IMR-90 (cell line): ENCODE data around the gene CDH13. TPM values are rescaled to one million over a fixed set of nuclear protein-coding genes. Genes with fewer than 3 reads are reported as not detected.

Experiments used
- ATAC-seq: fragments of 200-7000 bp; cut with Tn5 transposase; 2 replicates; pipeline ENCODE4 v1.9.1; 2020; ENCODE audit warnings: low read depth, mild to moderate bottlenecking, moderate library complexity
- BruUV-seq: library from RNA; stranded (reverse); fragments of 400-500 nt; replicated peaks from 2 replicates; lab custom pipeline; 2021; lab: Mats Ljungman, UMichigan
- CTCF ChIA-PET: fragments of 300-600 bp; formaldehyde crosslinking; extraction: SDS; loops from one replicate; lab custom pipeline; 2021; ENCODE audit warnings: antibody characterized with exemption; lab: Yijun Ruan, JAX
- POLR2A ChIA-PET: fragments of 300-600 bp; sonication (Branson Sonifier 250); formaldehyde crosslinking; loops from one replicate; lab custom pipeline; 2022; ENCODE audit warnings: antibody characterized with exemption; ENCODE audit not compliant: unreplicated experiment; lab: Charles Lee
- DNase-seq: peaks from one replicate; pipeline ENCODE4 v3.0.0; 2013
- H2AFZ ChIP-seq: replicated peaks from 2 replicates; pipeline ENCODE3; 2013; ENCODE audit warnings: low read length, mild to moderate bottlenecking; ENCODE audit not compliant: poor library complexity
- H2AK5ac ChIP-seq: 2 replicates; pipeline ENCODE4 v1.6.1; 2013; ENCODE audit warnings: low read depth, low read length, inconsistent platforms
- H2AK9ac ChIP-seq: replicated peaks from 2 replicates; pipeline ENCODE3; 2013; ENCODE audit warnings: mild to moderate bottlenecking, low read depth, low read length, moderate library complexity; ENCODE audit not compliant: poor library complexity
- H2BK120ac ChIP-seq: 2 replicates; pipeline ENCODE4 v1.6.1; 2013; ENCODE audit warnings: low read depth, low read length, inconsistent platforms
- H2BK15ac ChIP-seq: 3 replicates; pipeline ENCODE4 v1.6.1; 2013; ENCODE audit warnings: low read depth, low read length, inconsistent platforms
- H2BK20ac ChIP-seq: 2 replicates; pipeline ENCODE4 v1.6.1; 2013; ENCODE audit warnings: low read depth, mild to moderate bottlenecking, inconsistent platforms, low read length, moderate library complexity
- H2BK5ac ChIP-seq: 2 replicates; pipeline ENCODE4 v1.6.1; 2013; ENCODE audit warnings: mild to moderate bottlenecking, low read depth, low read length, inconsistent platforms; ENCODE audit not compliant: poor library complexity, severe bottlenecking
- H3K14ac ChIP-seq: replicated peaks from 2 replicates; pipeline ENCODE4 v1.6.1; 2013; ENCODE audit warnings: low read depth, low read length, inconsistent platforms
- H3K18ac ChIP-seq: 2 replicates; pipeline ENCODE4 v1.6.1; 2013; ENCODE audit warnings: low read depth, low read length, control low read depth
- H3K23ac ChIP-seq: 2 replicates; pipeline ENCODE4 v1.6.1; 2013; ENCODE audit warnings: low read depth, low read length, inconsistent platforms
- H3K27ac ChIP-seq: 2 replicates; pipeline ENCODE4 v1.5.1; 2013; ENCODE audit warnings: mild to moderate bottlenecking, control low read depth, low read length; ENCODE audit not compliant: insufficient read depth
- H3K27me3 ChIP-seq: 2 replicates; pipeline ENCODE4 v1.6.1; 2013; ENCODE audit warnings: low read length; ENCODE audit not compliant: control insufficient read depth, insufficient read depth
- H3K36me3 ChIP-seq: 2 replicates; pipeline ENCODE4 v1.6.1; 2013; ENCODE audit warnings: low read length, mixed read lengths; ENCODE audit not compliant: control insufficient read depth, insufficient read depth
- H3K4ac ChIP-seq: 2 replicates; pipeline ENCODE4 v1.6.1; 2013; ENCODE audit warnings: low read depth, low read length, inconsistent platforms
- H3K4me1 ChIP-seq: 2 replicates; pipeline ENCODE4 v1.6.1; 2013; ENCODE audit warnings: low read length, mixed read lengths; ENCODE audit not compliant: control insufficient read depth, insufficient read depth
- H3K4me2 ChIP-seq: 2 replicates; pipeline ENCODE4 v1.6.1; 2013; ENCODE audit warnings: low read depth, mild to moderate bottlenecking, control low read depth, low read length, moderate library complexity
- H3K4me3 ChIP-seq: 2 replicates; pipeline ENCODE4 v1.5.1; 2013; ENCODE audit warnings: low read depth, mild to moderate bottlenecking, control low read depth, low read length, moderate library complexity; ENCODE audit not compliant: insufficient read depth
- H3K56ac ChIP-seq: 2 replicates; pipeline ENCODE4 v1.6.1; 2013; ENCODE audit warnings: low read length, inconsistent platforms; ENCODE audit not compliant: insufficient read depth; ENCODE audit errors: extremely low read depth
- H3K79me1 ChIP-seq, 2 experiments: 2 replicates each; pipeline ENCODE4 v1.6.1; 2013; ENCODE audit warnings: low read length in 2 of 2, inconsistent platforms in 1 of 2, low read depth in 1 of 2
- H3K9ac ChIP-seq: 2 replicates; pipeline ENCODE4 v1.6.1; 2013; ENCODE audit warnings: low read depth, low read length, control low read depth
- H3K9me1 ChIP-seq: 2 replicates; pipeline ENCODE4 v1.6.1; 2013; ENCODE audit warnings: low read length, inconsistent platforms; ENCODE audit not compliant: insufficient read depth
- H3K9me3 ChIP-seq: 2 replicates; pipeline ENCODE4 v1.6.1; 2013; ENCODE audit warnings: low read length; ENCODE audit not compliant: control insufficient read depth, insufficient read depth
- H4K20me1 ChIP-seq: 2 replicates; pipeline ENCODE4 v1.6.1; 2013; ENCODE audit warnings: low read length, inconsistent platforms; ENCODE audit not compliant: insufficient read depth
- H4K5ac ChIP-seq: 2 replicates; pipeline ENCODE4 v1.6.1; 2013; ENCODE audit warnings: mild to moderate bottlenecking, low read depth, low read length, control low read depth
- H4K8ac ChIP-seq, 2 experiments: 2 replicates each; pipeline ENCODE4 v1.6.1; 2013; ENCODE audit warnings: low read depth in 2 of 2, low read length in 2 of 2, control low read depth in 1 of 2, inconsistent platforms in 1 of 2
- H4K91ac ChIP-seq: 2 replicates; pipeline ENCODE4 v1.6.1; 2013; ENCODE audit warnings: low read depth, low read length, inconsistent platforms; ENCODE audit not compliant: insufficient read depth
- MAFK ChIP-seq: IDR thresholded peaks from 2 replicates; pipeline ENCODE4 v1.6.1; 2012; ENCODE audit warnings: low read depth, low read length, improper control_type of control experiment
- POLR2A ChIP-seq: IDR thresholded peaks from 2 replicates; pipeline ENCODE4 v1.6.1; 2012; ENCODE audit warnings: mild to moderate bottlenecking, low read depth, low read length
- WGBS, 2 experiments: methylation state at CpG; one replicate each; pipeline versions ENCODE4 v1.1.5 to v1.1.7; 2013; ENCODE audit warnings: missing lambda C conversion rate in 2 of 2; ENCODE audit not compliant: insufficient read length in 1 of 2; ENCODE audit errors: extremely low coverage in 2 of 2; 5-methylcytosine and 5-hydroxymethylcytosine counted together
- dilution Hi-C: fragments of 300-500 bp; cut with HindIII; formaldehyde crosslinking; loops from one replicate; pipeline ENCODE4 v1.14.3; 2018; ENCODE audit warnings: low sequenced_read_pairs; ENCODE audit not compliant: unreplicated experiment
- in situ Hi-C: fragments of 300-500 bp; cut with MboI; formaldehyde crosslinking; loops from 3 replicates; pipeline ENCODE4 v1.14.3; 2019; ENCODE audit warnings: low sequenced_read_pairs, inconsistent platforms, mixed read lengths
- intact Hi-C: fragments of 100-400 bp; cut with micrococcal nuclease; formaldehyde crosslinking; loops from 2 replicates; pipeline ENCODE4 v1.10.0; 2022
- polyA plus RNA-seq, 3 experiments: library from polyadenylated mRNA; depleted of rRNA; stranded (reverse); fragments of >200 nt; gene quantifications; 2 replicates each; pipeline ENCODE4 v1.2.3, GENCODE V29; 2012; ENCODE audit warnings: low replicate concordance in 1 of 3
- total RNA-seq: library from RNA; depleted of rRNA; stranded (reverse); fragments of >200 nt; gene quantifications from 2 replicates; pipeline ENCODE4 v1.2.3, GENCODE V29; 2012

Gene CDH13
- total and polyA plus RNA-seq, 2 of the 4 experiments (the other 2 are of a cell fraction) = 61.6 to 74.7 TPM

DNA sequence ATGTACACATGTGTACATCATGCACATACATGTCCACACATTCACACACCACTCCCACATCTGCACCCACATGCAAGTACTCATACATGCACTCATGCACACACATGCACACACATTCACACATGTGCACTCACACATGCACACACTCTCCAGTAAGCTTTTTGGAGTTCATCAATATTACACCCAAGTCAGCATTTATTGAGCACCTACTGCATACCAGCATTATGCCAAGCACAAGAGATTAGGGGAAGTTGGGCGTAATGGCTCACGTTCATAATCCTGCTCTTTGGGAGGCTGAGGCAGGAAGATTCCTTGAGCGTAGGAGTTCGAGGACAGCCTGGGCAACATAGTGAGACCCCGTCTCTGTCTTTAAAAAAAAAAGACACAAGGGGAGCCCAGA is 1093.4 kb downstream of the CDH13 start:
- H3K36me3 ChIP-seq = no peaks in the 10 kb centered on the region
- H2BK15ac ChIP-seq = no peak overlapping the region
- H3K9ac ChIP-seq = no peak overlapping the region
- POLR2A ChIA-PET = no interaction called here
- H2AK9ac ChIP-seq = no peak overlapping the region
- no peak overlapping the region for H3K18ac ChIP-seq
- H2BK120ac ChIP-seq = no peak overlapping the region
- no peaks in the 10 kb centered on the region for H3K27me3 ChIP-seq
- TF ChIP-seq MAFK (peak; percentile 27; the same call in 1 of the 2 replicates), POLR2A (no peak)
- H3K56ac ChIP-seq = no peak overlapping the region
- CTCF ChIA-PET = no interaction called here
- dilution Hi-C loops = no loop called here
- H2BK20ac ChIP-seq = no peak overlapping the region
- H4K91ac ChIP-seq = no peak overlapping the region
- intact Hi-C loops = no loop called here
- peaks cover 8% of the 10 kb centered on the region for H3K9me1 ChIP-seq
- H3K14ac ChIP-seq = no peak overlapping the region
- in situ Hi-C loops = no loop called here
- H3K27ac ChIP-seq = no peak overlapping the region
- no peak overlapping the region for H3K4me2 ChIP-seq
- H4K8ac ChIP-seq = no peak overlapping the region
- ATAC-seq = no peak
- 95% methylated on average over 3 of the region's 5 CpGs; no CpG with 5 or more reads in 1 of the 2 experiments for WGBS, 2 experiments
- no peaks in the 10 kb centered on the region for H3K4me1 ChIP-seq
- H3K4me3 ChIP-seq = no peak overlapping the region
- H2AFZ ChIP-seq = no peak overlapping the region
- no peaks in the 10 kb centered on the region for H3K79me1 ChIP-seq
- no peaks in the 10 kb centered on the region for H4K20me1 ChIP-seq
- H3K23ac ChIP-seq = no peak overlapping the region
- H4K5ac ChIP-seq = no peak overlapping the region
- no peak for DNase-seq
- H2BK5ac ChIP-seq = no peak overlapping the region
- H3K9me3 ChIP-seq = peaks cover 5% of the 10 kb centered on the region; the same call in 1 of the 2 replicates
- H2AK5ac ChIP-seq = no peak overlapping the region
- BruUV-seq = no TSS peak
- no peak overlapping the region for H3K4ac ChIP-seq
